Activated CD4-positive, CD25-positive, alpha-beta regulatory T cell (primary cell): ENCODE data around the gene CFAP53.

ENCODE experiments used
- DNase-seq, 4 experiments: peaks; one replicate each; lab custom pipeline; 2025; lab: John Stamatoyannopoulos, UW

CFAP53 gene

DNA sequence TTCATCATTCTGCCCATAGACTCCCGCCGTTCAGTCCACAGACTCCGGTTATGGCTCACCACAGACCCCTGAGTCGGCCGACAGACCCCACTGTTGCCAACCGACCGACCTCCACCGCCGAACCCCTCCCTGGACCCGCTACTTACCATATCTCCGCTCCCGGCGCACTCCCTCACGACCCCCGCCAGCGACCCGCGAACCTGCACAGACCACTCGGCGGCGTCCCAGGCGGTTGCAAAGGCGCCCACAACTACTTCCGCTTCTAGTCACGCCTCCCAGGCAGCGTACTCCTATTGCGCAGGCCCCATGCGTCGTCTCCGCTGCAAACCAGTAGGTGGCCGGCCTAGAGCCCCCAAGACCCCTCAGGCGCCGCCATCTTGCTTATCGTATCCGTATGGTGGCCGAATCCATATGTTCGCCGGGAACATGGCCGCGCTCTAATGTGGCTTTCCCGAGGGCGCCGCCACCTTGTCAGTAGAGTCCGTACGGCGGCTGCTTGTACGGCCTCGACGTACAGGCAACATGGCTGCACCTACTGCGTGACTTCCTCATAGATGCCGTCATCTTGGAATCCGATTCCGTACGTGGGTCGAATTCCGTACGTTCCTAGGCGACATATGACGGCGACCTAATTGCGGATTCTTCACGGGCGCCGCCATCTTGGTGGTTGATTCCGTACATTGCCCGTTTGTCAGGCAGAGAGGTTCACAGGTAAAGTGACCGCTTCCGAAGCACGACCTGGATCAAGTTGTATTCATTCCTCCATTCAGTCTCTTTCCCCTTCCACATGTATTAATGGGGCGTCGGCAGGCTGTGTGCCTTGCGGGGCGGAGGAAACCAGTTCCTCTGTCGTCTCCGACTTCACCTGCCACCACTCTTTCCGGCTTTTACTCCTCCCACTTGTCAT is 21.4 kb upstream of the CFAP53 start, which contains the start of gene CXXC1:
Gene CXXC1 (minus strand): TSS at position 252 of the 907 bp plus-strand sequence. CDS start 103 bp downstream, at position 149.
- peak; percentile 92 to 96 (median 96) for DNase-seq

DNA sequence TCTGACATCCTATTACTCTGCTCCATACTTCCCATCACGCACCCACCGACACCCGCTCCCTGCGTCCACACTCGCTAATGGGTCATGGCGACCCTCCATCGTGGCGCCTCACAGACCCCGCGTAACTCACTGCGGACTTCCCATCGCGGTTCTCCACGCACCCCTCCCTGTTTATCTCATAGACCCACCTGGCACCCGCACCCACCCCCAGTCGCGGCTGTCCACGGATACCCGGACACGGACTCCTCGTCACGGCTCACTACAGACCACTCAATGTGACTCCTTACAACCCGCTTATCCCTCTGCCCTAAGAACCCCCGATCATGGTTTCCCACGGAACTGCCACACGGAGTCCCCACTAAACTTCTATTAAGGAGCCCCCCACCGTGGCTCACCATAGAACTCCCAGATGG is 20.7 kb upstream of the CFAP53 start:
- DNase-seq = no peak

DNA sequence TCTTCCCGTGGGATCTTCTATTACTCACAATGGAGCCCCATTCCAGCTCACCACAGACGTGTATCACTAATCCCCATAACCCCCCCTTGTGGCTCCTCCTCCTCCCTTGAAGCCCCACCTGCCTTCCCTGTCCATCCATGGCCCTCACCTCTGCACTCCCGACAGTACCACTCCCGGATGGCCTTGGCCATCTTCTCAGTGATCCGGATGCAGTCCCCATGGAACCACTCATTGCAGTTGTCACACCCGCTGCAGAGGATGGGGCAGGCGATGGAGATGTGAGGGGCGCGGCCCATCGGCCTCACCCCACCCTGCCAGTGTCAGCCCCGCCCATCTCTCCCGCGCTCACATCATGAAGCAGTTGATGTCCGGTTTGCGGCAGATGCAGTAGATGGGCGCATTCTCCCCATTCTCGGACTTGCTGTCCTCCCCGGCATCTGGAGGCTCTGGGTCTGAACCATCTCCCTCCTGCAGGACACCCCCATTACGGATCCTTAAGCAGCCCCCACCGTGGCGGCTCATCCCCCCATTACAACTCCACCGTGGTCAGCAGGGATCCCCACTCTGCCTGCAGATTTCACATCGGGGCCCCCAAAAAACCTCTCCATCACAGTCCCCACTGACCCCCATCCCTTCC is 20.2 kb upstream of the CFAP53 start:
- no peak for DNase-seq

DNA sequence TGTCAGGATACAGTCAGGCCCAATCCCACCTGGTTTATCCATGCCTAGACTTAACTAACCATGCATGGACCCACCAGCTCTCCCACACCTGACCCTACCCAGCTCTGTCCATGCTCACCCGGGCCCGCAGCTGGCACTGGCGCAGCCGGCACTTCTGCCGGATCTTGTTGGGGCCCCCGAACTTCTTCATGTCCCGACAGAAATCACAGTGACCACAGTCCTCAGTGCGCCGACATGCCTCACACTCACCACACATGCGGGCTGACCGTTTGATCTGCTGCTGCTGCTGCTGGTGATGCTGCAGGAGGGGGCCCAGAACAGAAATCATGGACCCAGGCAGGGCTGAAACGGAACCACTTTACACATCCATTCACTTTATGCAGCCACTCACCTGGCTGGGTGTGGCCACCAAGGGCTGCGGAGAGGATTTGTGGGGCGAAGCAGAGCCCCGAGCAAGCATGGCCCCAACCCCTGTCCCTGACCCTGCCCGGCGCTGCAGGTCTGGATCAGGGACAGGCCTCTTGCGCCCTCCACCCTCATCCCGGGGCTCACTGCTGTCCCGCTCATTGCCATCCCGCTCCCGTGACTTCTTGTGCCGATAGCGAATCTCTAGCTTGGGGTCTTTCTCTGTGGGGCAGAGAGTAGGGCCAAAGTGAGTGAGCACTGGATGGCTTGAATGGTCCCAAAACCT is 19.5 kb upstream of the CFAP53 start:
- DNase-seq = no peak

DNA sequence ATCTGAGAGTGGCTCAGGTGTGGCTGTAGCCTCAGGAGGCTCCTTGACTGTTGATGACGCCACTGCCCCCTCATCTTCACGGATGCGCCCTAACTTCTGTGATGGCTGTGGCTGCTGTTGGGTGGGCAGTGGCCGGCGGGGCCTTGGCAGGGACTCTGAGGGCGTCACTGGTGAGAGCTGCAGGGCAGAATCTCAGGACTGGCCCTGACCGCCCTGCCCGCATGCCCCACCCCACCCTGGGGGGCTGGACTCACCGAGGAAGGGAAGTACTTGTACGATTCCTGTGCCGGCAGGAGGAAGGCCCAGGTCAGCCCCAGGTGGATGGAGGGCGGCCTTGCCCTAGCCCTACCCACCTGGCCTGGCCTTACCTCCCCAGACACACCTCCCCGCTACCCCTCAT is 18.8 kb upstream of the CFAP53 start:
- no peak for DNase-seq

DNA sequence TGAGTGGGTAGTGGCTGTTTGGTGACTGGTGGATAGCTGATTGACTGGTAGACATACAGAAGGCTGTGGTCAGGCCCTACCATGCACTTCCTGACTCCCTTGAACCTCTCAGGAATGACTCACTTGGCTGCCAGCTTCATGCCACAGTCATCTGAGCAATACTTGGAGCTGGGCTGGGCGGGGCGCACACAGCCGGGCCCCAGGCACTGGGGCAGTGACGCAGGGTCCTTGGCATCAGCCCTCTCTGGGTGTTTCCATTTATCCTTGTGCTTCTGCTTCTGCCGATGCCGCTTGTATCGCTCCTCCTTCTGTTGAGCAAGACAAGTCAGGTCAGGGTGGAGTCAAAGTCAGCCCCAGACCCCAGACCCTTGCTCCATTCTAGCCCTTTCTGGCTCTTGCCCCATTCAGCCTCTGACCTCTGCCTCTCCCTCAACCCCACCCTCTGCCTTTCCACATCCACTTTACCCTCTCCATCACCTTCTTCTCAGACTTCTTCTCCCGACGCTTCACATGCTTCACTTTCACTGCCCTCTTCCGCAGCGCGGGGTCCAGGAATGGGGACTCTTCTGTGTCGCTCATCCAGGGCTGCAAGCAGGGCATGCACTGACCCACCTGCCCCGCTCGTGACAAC is 18.1 kb upstream of the CFAP53 start:
- DNase-seq = no peak

DNA sequence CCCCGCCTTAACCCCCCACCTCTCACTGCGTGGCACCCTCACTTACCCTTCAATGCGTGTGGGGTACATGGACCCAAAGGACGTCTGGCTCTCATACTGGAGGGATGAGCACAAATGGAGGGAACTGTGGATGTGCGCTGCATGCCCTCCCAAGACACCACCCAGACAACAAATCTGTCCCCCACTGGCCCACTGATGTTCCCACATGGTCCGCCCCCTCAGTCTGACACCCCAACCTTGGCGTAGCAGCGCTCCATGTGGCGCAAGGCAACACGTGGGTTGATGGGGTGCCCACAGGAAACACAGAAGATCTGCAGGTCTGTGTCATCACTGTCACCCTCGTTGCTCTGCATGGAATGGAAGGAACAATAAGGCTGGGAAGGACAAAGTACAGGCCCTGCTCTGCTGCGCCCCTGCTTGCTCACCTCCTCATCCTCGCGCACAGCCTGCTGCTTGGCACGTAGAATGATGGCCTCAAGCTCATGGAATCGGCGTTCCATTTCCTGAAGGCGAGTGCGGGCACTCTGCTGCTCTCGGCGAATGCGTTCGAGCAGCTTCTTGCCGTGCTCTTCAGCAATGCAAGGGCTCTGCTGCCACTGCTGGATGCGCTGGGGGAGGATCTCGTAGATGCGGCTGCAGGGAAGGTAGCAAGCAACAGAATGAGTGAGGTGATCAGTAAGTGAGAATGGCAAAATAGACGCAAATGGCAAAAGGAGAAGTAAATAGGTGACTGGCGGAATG is 17.3 kb upstream of the CFAP53 start:
- DNase-seq = no peak

DNA sequence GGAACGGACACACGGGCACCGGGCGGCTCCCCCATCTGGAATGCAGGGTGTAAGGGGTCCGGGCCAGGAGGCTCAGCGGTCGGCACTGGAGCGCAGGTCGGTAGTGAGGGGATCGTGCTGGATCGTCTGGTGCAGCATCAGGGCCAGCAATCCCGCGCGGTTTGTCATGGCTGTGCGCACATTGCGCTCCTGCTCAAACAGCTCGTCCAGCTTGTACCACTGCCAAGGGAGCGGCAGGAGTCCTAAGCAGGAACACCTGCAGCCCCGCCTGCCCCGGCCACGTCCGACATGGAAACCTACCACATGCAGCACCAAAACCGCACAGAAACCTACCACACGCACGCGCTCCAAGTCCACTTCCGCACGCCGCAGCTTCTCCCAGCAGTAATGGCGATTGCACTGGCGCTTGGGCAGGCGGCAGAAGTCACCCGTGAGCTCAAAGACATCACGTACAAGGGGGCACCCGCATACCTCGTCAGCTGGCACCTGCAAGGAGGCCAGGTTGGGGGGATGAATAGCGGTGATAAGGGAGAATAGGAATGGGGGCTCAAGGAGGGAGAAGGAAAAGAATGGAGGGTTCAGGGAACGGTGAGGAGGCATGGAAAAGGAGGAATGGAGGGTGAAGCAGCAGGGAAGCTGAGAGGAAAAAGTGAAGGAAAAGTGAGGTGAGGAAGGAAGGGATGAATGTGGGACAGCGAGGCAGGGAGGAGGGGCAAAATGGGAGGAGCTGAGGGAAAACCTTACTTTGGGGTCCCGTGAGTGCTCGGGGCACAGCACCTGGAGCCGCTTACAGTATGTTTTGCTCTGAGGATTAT is 16.4 kb upstream of the CFAP53 start:
- no peak for DNase-seq

DNA sequence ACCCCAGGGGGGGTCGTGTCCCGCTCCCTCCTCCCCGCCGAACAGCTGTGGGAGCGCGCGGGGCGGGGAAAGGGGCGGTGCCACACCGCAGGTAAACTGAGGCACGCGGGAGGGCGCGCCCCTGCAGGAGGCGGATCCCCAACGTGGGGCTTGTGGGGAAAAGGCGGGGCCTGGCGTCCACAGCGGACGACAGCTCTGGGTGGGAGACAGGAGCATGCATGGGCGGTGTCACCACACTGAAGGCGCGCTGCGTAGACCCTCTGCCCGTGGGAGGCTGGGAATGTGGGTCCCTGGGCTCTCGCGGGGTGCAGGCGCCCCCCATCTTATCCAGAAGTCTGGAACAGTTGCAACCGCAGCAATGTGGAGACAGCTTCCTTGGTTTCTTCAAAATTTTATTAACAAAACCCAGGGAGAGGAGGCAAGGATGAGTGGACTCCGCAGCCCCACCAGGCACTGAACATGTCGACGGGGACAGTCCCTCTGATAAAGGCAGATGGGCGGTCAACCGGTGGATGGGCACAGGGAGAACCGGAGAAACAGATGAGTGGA is 15.8 kb upstream of the CFAP53 start:
- DNase-seq = no peak

DNA sequence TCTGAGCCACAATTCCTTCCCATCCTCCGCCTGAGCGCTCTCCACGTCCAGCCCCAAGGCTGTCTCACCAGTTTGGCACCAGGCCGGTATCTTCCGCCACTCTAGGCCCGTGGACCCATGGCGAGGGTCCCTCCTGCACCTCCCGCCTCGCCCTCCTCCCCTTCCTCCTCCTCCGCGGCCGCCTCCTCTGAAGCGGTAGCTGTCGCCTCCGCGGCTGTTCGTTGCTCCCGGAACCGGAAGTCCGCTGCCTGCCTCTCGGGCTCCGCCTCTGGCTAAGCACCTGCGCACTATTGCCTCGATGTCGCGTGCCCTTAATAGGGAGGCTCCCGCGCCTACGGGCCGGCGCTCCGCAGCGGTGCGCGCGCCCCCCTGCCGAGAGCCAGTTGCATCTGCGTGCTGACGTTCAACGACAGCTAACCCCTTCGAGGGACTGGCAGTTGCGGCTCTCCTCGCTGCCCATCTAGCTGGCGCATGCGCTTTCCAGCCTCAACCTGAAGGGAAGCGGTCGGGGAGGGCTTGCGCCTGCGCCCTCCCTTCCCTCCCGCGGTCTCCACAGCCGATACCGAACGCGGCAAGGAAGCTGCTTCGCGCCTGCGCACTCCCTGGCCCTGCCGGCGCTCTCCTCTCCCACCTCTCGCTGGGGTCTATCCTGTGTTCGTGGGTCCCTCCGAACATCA is 15.1 kb upstream of the CFAP53 start, which contains the start of gene MBD1:
Gene MBD1 (minus strand): TSS at position 229 of the 677 bp plus-strand sequence. CDS start 1,531 bp downstream, outside the sequence.
- DNase-seq = peak; percentile 99 to 100 (median 99)

DNA sequence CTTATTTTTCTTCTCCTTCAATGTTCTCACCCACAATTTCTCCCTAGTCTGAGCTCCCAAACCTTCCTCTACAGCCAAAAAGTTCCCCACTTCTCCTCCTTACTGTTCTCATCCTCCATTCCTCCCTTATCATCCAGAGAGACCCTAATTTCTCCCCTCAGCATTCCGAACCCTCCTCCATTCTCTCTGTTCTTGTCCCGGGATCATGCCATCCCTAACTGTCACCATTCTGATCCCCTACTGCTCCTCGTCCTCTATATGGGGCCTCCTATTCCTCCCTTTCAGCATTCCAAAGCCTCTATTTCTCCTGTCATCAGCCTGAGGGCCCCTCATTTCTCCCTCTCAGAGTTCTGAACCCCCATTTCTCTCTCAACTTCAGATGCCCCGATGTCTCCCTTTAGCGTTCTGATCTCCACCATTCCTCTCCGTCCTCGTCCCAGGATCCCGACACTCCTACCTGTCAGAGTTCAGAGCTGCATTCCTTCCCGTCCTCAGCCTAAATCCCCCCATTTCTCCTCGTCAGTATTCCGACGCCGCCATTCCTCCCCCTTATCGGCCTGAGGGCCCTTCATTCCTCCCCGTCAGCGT is 14.5 kb upstream of the CFAP53 start:
- no peak for DNase-seq

DNA sequence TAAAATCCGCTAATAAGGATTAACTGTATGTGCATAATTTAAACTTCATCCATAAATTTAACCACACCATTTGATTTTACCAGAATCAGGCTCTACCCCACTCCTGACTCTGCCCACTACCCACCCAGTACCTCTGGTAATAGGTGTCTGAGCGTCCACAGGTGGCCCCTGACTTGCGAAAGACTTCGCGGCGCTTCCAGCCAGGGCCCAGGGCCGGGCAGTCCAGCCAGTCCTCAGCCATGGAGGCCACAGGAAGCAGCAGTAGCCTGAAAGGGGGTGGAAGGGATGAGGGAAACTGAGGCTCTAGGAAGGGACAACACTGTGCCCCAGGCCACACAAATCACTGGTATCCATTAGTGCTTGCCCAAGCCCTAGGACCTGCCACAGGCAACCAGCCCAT is 13.5 kb upstream of the CFAP53 start:
- DNase-seq = no peak

DNA sequence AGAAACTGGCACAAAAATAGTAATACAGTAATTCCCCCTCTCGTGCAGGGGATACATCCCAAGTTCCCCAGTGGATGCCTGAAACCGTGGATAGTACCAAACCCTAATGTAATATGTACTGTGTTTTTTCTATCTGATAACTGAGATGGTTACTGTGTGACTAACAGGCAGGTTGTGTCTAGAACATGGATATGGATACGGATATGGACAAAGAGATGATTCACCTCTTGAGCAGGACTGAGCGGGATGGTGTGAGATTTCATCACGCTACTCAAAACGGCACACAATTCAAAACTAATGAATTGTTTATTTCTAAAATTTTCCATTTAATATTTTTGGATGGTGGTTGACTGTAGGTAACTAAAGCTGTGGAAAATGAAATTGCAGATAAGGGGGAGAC is 11.6 kb upstream of the CFAP53 start:
- no peak for DNase-seq

DNA sequence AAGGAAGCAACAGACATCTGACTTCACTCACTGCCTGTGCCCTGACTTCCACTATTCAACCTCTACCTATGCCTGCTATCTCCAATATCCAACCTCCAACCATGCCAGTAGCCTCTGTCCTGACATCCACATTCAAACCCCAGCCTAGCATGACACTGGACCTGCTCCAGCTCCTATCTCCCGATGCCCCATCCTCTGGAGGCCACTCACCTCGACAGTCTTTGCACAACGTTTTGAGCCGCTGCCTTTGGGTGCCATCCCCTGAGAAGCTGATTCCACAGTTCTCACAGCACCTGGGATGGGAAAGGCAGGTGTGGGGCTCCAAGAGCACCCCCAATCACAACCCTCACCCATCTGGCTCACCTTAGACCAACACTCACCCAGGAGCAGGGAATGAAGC is 10.2 kb upstream of the CFAP53 start:
- no peak for DNase-seq

DNA sequence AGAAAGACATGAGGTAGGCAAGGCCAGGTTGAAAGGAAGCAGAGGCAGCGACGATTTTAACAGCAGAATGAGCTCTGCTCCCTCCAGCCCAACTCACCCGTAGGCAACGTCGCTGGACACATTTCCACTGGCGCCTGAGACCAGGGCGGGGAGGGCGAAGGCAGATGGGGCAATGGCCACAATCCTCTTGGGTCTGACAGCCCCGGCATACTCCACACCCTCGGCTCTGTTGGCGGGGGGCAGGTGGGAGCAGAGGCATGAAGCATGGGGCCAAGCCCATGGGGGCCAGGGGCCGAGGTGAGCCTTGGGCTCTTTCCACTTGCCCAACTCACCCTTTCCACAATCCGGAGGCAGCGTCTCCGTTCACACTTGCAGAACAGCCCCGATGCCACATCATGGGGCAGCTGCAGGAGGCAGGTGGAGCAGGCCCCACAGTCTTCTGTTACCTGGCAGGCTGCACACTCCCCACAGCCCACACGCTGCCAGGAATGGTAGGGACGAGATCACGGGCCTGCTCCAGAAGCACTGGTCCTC is 9.3 kb upstream of the CFAP53 start:
- DNase-seq = no peak

DNA sequence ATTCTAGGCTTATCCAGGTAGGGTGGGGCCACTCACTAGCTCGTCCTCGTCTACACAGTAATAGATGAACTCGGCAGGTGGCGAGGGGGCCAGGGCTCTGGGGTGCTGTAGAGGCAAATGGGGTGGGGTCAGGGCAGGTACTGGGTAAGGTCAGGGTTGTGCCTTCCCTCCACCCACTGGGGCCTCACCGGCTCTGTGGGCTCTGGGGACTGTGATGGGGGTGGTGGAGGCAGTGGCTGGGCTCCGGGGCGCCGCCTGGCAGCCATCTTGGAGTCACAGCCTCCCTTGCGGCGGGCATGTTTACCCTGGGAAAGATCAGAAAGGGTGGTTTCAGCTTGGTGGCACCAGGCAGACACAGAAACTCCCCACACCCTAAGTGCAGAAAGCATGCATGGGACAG is 8.6 kb upstream of the CFAP53 start:
- no peak for DNase-seq

DNA sequence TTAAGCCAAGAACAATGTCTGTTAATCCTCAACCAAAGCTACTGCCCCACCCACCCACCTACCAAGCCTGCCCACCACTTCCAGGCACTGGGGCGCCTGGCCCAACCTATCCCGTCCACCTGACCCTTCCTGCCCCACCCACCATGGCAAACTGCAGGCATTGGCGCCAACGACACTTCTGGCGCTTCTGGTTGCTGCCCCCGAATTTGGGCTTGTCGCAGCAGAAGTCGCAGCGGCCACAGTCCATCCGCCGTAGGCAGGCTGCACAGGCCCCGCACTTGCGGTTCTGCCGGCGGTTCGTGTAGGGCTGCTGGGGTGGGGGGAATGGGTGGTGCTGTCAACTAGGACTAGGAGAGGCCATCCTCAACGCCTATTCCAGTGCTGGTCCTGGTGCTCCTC is 7.7 kb upstream of the CFAP53 start:
- DNase-seq = no peak

DNA sequence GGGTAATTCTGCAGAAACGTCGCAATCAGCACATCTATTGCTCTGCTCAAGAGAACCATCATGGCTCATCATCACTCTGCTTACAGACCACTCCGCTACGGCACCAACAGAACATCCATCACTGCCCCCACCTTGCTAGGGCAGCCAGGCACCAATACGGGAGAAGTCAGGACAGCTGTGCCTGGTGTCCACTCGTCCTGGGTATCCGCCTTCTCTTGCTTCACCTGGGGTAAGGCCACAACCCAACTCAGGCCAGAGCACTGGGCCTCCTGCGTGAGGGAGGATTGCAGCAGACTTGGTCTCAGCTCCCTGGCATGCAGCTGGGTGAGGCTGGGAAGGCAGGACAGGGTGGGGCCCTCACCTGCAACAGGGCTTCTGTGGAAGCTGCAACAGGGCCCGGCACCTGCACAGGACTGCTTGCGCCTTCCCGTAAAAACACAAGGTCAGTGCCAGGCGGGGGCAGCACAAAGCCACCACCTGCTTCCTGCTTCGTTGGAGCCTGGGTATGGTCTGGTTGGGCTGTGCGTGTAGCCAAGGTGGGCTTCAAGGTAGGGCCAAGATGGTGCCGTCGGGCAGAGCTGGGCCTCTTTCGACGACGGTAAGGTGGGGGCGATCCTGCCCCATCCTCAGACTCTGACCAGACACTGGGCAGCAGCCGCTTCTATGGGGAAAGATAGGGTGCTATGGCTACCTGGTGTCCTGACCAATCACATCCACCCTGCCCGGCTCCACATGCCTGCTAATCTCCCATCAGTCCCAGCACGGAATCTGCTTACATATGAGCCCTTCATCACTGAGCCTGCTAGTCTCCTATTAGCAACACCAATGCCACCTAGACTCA is 7.1 kb upstream of the CFAP53 start:
- no peak for DNase-seq
